Trophoblast cell (in vitro differentiated cells and primary cell): ENCODE measurements around the gene INTS1.

Experiments
- DNase-seq, 2 donors: peaks; one replicate each; pipeline ENCODE4 v3.0.0-alpha.2; 2016
- H2AFZ ChIP-seq: 2 replicates; pipeline ENCODE4 v1.6.1; 2013; ENCODE audit warnings: low read length, moderate library complexity, mild to moderate bottlenecking; ENCODE audit not compliant: insufficient read depth, poor library complexity
- H2AK5ac ChIP-seq: 2 replicates; pipeline ENCODE4 v1.6.1; 2013; ENCODE audit warnings: mild to moderate bottlenecking, low read length
- H2BK120ac ChIP-seq: 2 replicates; pipeline ENCODE4 v1.6.1; 2013; ENCODE audit warnings: low read length, mild to moderate bottlenecking, moderate library complexity; ENCODE audit not compliant: insufficient read depth, poor library complexity
- H2BK12ac ChIP-seq: 2 replicates; pipeline ENCODE4 v1.6.1; 2013; ENCODE audit warnings: mild to moderate bottlenecking, low read length, moderate library complexity
- H2BK5ac ChIP-seq: 2 replicates; pipeline ENCODE4 v1.6.1; 2013; ENCODE audit warnings: low read length, low read depth, moderate library complexity, mild to moderate bottlenecking; ENCODE audit not compliant: poor library complexity
- H3K14ac ChIP-seq: 2 replicates; pipeline ENCODE4 v1.6.1; 2013; ENCODE audit warnings: mild to moderate bottlenecking, low read length
- H3K18ac ChIP-seq: 2 replicates; pipeline ENCODE4 v1.6.1; 2013; ENCODE audit warnings: mild to moderate bottlenecking, low read length
- H3K23ac ChIP-seq: 2 replicates; pipeline ENCODE4 v1.6.1; 2013; ENCODE audit warnings: low read length
- H3K27ac ChIP-seq: 2 replicates; pipeline ENCODE4 v1.5.1; 2013; ENCODE audit warnings: low read depth, mild to moderate bottlenecking, inconsistent platforms, low read length, moderate library complexity
- H3K27me3 ChIP-seq: 2 replicates; pipeline ENCODE4 v1.6.1; 2013; ENCODE audit warnings: inconsistent platforms, mild to moderate bottlenecking, low read length, moderate library complexity; ENCODE audit not compliant: insufficient read depth
- H3K36me3 ChIP-seq, 2 experiments: 1 replicate in 1 of 2; 2 replicates in 1 of 2; pipeline ENCODE4 v1.6.1; 2013; ENCODE audit warnings: low read length in 2 of 2, mild to moderate bottlenecking in 2 of 2, moderate library complexity in 1 of 2; ENCODE audit not compliant: insufficient read depth in 2 of 2, control insufficient read depth in 1 of 2
- H3K4ac ChIP-seq: 2 replicates; pipeline ENCODE4 v1.6.1; 2013; ENCODE audit warnings: low read depth, mild to moderate bottlenecking, low read length, moderate library complexity
- H3K4me1 ChIP-seq, 2 experiments: 1 replicate in 1 of 2; 2 replicates in 1 of 2; pipeline ENCODE4 v1.6.1; 2013; ENCODE audit warnings: low read length in 2 of 2, mild to moderate bottlenecking in 2 of 2, moderate library complexity in 1 of 2; ENCODE audit not compliant: insufficient read depth in 2 of 2, control insufficient read depth in 1 of 2
- H3K4me2 ChIP-seq: 2 replicates; pipeline ENCODE4 v1.6.1; 2013; ENCODE audit warnings: inconsistent platforms, mild to moderate bottlenecking, low read length, moderate library complexity
- H3K4me3 ChIP-seq: 2 replicates; pipeline ENCODE4 v1.5.1; 2013; ENCODE audit warnings: mild to moderate bottlenecking, low read depth, low read length, inconsistent platforms
- H3K79me1 ChIP-seq: one replicate; pipeline ENCODE4 v1.6.1; 2013; ENCODE audit warnings: low read length
- H3K79me2 ChIP-seq: 2 replicates; pipeline ENCODE4 v1.6.1; 2013; ENCODE audit warnings: low read length, mild to moderate bottlenecking; ENCODE audit not compliant: control insufficient read depth, insufficient read depth, poor library complexity
- H3K9ac ChIP-seq: 2 replicates; pipeline ENCODE4 v1.6.1; 2013; ENCODE audit warnings: mild to moderate bottlenecking, low read length
- H3K9me3 ChIP-seq: 2 replicates; pipeline ENCODE4 v1.6.1; 2013; ENCODE audit warnings: low read depth, mild to moderate bottlenecking, control low read depth, inconsistent platforms, low read length; ENCODE audit not compliant: insufficient read depth
- H4K12ac ChIP-seq: 2 replicates; pipeline ENCODE4 v1.6.1; 2013; ENCODE audit warnings: low read depth, mild to moderate bottlenecking, low read length, moderate library complexity
- H4K8ac ChIP-seq: 2 replicates; pipeline ENCODE4 v1.6.1; 2013; ENCODE audit warnings: low read depth, mild to moderate bottlenecking, low read length, moderate library complexity
- H4K91ac ChIP-seq: one replicate; pipeline ENCODE4 v1.6.1; 2013; ENCODE audit warnings: low read depth, mild to moderate bottlenecking, low read length, moderate library complexity
- WGBS: extraction: QIAGEN DNeasy Blood & Tissue Kit; methylation state at CpG from one replicate; pipeline ENCODE4 v1.1.7; 2013; ENCODE audit warnings: missing lambda C conversion rate; ENCODE audit not compliant: insufficient read length, insufficient coverage; ENCODE audit errors: extremely low coverage; 5-methylcytosine and 5-hydroxymethylcytosine counted together

Gene INTS1

DNA sequence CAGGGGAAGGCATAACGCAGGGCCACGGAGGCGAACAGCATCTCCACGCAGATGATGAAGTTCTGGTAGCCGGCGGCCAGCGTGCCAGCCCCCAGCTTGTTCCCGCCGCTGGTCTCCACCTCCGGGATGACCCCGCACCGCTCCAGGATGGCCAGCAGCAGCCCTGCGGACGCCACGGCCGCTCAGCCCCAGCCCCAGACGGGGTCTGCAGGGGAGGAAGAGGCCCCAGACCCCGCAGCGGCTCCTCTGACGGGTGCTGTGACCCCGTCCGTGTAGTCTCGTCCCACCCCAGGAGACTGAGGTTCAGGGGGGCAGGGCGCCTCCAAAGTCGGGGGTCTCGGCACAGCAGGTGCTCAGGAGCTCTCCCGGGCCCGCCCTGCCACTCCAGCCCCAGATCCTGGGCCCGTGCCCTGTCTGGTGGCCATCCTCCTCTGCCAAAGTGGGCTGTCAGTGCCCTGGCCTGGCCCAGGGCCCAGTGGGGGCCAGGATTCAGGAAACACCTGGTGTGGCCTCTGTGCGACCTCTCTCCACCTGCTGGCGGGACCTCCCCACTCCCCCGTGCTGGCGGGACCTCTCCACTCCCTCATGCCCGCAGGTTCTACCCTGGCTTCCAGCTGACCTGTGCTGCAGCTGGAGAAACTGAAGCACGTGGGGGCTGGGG lies 43.7 kb upstream of the INTS1 start:
- H3K4me2 ChIP-seq, result no peak overlapping the region
- no peak overlapping the region for H3K14ac ChIP-seq
- H3K4ac ChIP-seq, result no peak overlapping the region
- H2BK120ac ChIP-seq, result no peak overlapping the region
- no peaks in the 10 kb centered on the region for H3K79me1 ChIP-seq
- no peak overlapping the region for H2BK5ac ChIP-seq
- H3K4me3 ChIP-seq, result no peak overlapping the region
- no peaks in the 10 kb centered on the region for H3K9me3 ChIP-seq
- no CpG with 5 or more reads among the region's 35 CpGs for WGBS
- no peak overlapping the region for H2AK5ac ChIP-seq
- DNase-seq, result no peak
- no peak overlapping the region for H3K18ac ChIP-seq
- no peak overlapping the region for H4K12ac ChIP-seq
- no peaks in the 10 kb centered on the region for H3K79me2 ChIP-seq
- H4K91ac ChIP-seq, result no peak overlapping the region
- no peak overlapping the region for H3K9ac ChIP-seq
- H2BK12ac ChIP-seq, result no peak overlapping the region
- H3K27ac ChIP-seq, result no peak overlapping the region
- H3K4me1 ChIP-seq, result peaks cover 2 to 7% of the 10 kb centered on the region in 2 experiments
- H4K8ac ChIP-seq, result no peak overlapping the region
- H3K27me3 ChIP-seq, result no peaks in the 10 kb centered on the region
- no peak overlapping the region for H2AFZ ChIP-seq
- peaks cover 27 to 34% of the 10 kb centered on the region in 2 experiments for H3K36me3 ChIP-seq
- H3K23ac ChIP-seq, result no peak overlapping the region

DNA sequence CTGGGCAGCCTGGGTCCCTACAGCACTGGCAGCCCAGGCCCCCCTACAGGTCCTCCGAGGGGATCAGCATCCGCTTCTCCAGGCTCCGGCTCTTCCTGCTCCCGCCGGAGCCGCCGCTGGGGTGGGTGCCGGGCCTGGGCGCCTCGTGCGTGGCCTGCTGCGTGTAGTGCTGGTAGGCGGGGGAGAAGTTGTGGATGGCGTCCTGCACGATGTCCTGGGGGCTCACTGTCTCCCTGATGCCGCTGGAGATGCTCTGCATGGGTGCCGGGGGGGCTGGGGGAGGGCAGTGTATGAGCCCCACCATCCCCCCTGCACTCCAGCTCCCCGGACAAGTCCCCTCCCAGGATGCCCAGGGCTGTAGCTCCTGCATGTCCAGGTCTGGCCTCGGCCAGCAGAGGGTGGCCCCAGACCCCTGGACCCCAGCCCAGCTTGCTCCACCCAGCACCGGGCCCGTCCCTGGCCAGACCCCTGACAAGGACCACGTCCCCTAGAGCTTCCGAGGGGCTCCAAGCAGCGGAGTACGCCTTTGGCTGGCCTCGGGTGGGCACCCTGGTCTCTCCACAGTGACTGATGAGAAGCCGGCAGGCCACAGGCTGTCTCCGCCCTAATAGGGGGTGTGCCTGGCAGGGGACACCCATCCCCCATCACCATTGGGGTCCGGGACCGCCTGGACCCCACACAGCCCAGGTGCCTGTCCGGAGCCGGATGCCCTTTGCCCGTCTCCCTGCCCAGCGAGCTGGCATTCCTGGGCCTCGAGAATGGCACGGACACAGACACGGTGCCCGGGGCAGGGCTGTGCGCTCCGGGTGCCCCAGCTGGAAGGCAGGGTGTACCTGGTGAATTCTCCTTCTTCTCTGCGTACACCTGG lies 43.0 kb upstream of the INTS1 start:
- no peak for DNase-seq
- Histone ChIP-seq H4K12ac (no peak overlapping the region), H3K27ac (no peak overlapping the region), H3K79me2 (no peaks in the 10 kb centered on the region), H2AK5ac (no peak overlapping the region), H3K4me3 (no peak overlapping the region), H3K9me3 (no peaks in the 10 kb centered on the region), H3K4ac (no peak overlapping the region), H3K27me3 (no peaks in the 10 kb centered on the region), H3K23ac (no peak overlapping the region), H2BK12ac (no peak overlapping the region), H2AFZ (no peak overlapping the region), H3K9ac (no peak overlapping the region), H3K18ac (no peak overlapping the region), H3K36me3 (peaks cover 34 to 39% of the 10 kb centered on the region in 2 experiments), H3K4me2 (no peak overlapping the region), H3K4me1 (peaks cover 2 to 6% of the 10 kb centered on the region in 2 experiments), H2BK5ac (no peak overlapping the region), H3K14ac (no peak overlapping the region), H4K91ac (no peak overlapping the region), H2BK120ac (no peak overlapping the region), H4K8ac (no peak overlapping the region), H3K79me1 (no peaks in the 10 kb centered on the region)
- WGBS, result no CpG with 5 or more reads among the region's 41 CpGs

DNA sequence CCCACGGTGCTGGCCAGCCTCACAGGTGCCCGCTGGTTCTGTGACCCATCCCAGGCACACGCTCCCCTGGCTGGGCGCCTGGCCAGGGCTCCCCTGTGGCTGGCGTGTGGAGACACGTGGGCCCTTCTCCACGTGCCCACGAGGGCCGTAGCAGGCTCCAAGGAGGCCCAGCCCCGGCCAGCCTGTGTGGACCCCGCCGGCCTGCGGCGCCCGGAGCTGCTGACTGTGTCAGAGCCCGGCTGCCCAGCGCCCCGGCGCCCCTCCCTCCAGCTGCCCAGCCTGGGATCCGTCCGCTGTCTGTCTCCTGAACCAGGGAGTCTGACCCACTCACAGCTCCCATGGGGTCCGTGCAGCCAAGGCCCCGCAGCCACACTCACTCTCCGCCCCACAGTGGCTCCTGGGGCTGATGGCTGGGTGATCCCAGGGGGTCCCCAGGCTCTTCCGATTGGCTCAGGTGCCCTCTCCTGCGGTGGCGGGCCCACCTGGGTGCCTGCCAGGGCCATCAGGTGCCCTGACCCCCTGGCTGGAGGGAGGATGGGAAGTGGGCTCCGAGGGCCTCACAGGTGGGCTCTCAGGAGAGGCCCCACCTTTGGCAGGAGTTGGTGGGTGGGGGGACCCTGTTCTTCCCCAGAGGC lies 42.2 kb upstream of the INTS1 start:
- peaks cover 40 to 45% of the 10 kb centered on the region in 2 experiments for H3K36me3 ChIP-seq
- WGBS, result no CpG with 5 or more reads among the region's 28 CpGs

DNA sequence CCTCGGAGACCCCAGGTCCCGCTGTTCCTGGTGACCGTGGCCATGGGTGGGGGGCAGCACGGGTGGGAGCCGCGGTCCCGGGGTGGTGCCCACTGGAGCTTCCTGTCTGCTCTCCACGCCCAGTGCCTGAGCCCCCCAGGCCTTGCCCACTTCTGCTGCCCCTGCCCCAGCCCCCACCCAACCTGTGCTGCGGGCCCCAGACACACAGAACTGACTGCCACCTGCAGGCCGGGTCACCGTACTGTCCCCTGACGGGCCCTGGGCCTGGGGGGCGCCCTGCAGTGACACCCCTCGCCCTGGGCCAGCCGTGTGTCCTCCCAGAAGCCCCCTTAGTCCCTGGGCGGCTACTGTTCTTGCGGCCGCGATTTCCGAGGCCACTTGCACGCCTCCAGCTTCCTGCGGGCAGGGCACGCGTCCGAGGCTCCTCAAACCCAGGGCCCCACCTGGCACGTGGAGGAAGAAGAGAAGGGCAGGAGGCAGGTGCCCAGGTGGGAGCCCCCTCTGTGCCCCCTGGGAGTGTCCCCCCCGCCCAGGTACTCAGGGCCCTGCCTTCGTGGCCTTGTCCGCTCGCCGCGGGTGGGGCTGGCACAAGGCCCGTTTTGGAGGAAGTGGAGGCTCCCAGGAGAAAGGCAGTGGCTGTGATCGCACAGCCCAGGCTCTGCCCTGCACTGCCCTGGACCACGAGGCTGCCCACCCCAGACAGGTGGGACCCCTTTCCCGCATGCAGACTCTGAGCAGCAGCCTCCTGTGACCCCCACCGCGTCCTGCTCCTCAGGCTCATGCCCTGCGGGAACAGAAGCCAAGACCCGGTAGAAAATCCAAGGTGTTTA lies 41.4 kb upstream of the INTS1 start:
- no peak overlapping the region for H3K14ac ChIP-seq
- H3K18ac ChIP-seq, result no peak overlapping the region
- no peak overlapping the region for H2AK5ac ChIP-seq
- no peaks in the 10 kb centered on the region for H3K79me2 ChIP-seq
- no peaks in the 10 kb centered on the region for H3K9me3 ChIP-seq
- H3K4me3 ChIP-seq, result no peak overlapping the region
- no peak overlapping the region for H3K4me2 ChIP-seq
- no peak overlapping the region for H4K12ac ChIP-seq
- H3K27ac ChIP-seq, result no peak overlapping the region
- H2BK120ac ChIP-seq, result no peak overlapping the region
- peaks cover 47 to 51% of the 10 kb centered on the region in 2 experiments for H3K36me3 ChIP-seq
- no CpG with 5 or more reads among the region's 40 CpGs for WGBS
- no peaks in the 10 kb centered on the region for H3K27me3 ChIP-seq
- no peak overlapping the region for H4K8ac ChIP-seq
- H3K9ac ChIP-seq, result no peak overlapping the region
- H3K79me1 ChIP-seq, result no peaks in the 10 kb centered on the region
- no peak overlapping the region for H3K4ac ChIP-seq
- no peak overlapping the region for H4K91ac ChIP-seq
- no peak overlapping the region for H2BK12ac ChIP-seq
- DNase-seq, result no peak
- peaks cover 2 to 6% of the 10 kb centered on the region in 2 experiments for H3K4me1 ChIP-seq
- H2AFZ ChIP-seq, result no peak overlapping the region
- no peak overlapping the region for H2BK5ac ChIP-seq
- H3K23ac ChIP-seq, result no peak overlapping the region

More for the DNA sequence above, 42.2 kb upstream of the INTS1 start:
- Histone ChIP-seq H3K4me3 (no peak overlapping the region), H3K27ac (no peak overlapping the region), H3K9ac (no peak overlapping the region), H3K4ac (no peak overlapping the region), H2AK5ac (no peak overlapping the region), H3K79me2 (no peaks in the 10 kb centered on the region), H4K8ac (no peak overlapping the region), H3K14ac (no peak overlapping the region), H3K9me3 (no peaks in the 10 kb centered on the region), H3K4me2 (no peak overlapping the region), H3K18ac (no peak overlapping the region), H2BK120ac (no peak overlapping the region), H3K23ac (no peak overlapping the region), H4K91ac (no peak overlapping the region), H3K27me3 (no peaks in the 10 kb centered on the region), H3K4me1 (peaks cover 2 to 6% of the 10 kb centered on the region in 2 experiments), H3K79me1 (no peaks in the 10 kb centered on the region), H2BK12ac (no peak overlapping the region), H2AFZ (no peak overlapping the region), H4K12ac (no peak overlapping the region), H2BK5ac (no peak overlapping the region)
- DNase-seq, result no peak
